ENCODE data around the gene GVQW3.
"Not testable (repeated sequence)": the region's sequence is repeated elsewhere in the genome, so short reads cannot be mapped to it uniquely, and the experiment has no call there.

The GVQW3 gene

DNA sequence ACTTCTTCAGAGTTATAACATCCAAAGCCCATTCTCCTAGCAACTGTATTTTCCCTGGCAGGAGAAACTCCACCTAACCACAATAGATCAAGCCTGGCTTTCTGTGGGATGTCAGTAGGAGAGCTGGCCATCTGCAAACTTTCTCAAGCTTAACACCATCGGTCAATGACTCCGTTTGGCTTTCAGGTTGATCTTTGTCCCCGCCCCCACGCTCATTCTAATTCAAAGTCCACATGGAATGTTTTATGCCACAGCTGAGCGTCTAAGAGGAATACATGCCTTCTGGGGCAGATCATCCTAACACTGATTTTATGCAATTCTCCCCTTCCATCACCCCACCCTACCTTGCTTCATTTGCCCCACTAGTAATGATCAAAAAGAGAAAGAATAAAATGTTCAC is 4.8 kb downstream of the GVQW3 start:
- no peak for DNase-seq (ENCODE audit: extremely low read depth in 1 of 2, low read depth in 1 of 2)

- DNase-seq (ENCODE audit: extremely low read depth in 1 of 2, low read depth in 1 of 2), result no peak
Measured at GRCh38 chr11:76388408-76388807, 7.3 kb downstream of the GVQW3 start.

- DNase-seq (ENCODE audit: extremely low read depth in 1 of 2, low read depth in 1 of 2), result no peak
Measured at GRCh38 chr11:76391021-76391420, 9.9 kb downstream of the GVQW3 start.

DNA sequence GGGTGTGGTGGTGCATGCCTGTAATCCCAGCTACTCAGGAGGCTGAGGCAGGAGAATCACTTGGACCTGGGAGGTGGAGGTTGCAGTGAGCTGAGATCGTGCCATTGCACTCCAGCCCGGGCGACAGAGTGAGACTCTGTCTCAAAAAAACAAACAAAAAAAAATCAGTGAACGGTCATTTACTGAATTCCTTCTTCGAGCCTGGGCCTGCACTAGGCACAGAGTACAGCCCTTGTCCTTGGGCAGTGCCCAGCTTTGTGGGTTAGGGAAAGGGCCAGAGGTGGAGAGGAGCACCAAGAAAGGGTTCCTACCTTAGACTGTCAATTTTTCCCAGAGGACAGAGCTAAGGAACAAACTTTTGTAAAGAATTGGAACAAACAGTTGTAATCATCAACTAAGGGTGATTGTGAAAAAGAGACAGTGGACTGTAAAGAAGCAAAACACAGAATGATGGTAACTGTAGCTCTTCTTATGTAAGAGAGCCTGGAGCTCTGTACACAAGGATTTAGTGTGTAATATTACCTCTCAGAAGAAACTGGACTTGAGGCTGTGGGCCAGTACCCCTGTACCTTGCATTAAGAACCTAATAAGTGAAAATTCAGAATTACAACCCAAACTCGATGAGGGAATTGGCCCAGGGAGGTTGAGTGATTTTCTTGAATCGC is 10.8 kb downstream of the GVQW3 start:
- no peak for DNase-seq (ENCODE audit: extremely low read depth in 1 of 2, low read depth in 1 of 2)

DNA sequence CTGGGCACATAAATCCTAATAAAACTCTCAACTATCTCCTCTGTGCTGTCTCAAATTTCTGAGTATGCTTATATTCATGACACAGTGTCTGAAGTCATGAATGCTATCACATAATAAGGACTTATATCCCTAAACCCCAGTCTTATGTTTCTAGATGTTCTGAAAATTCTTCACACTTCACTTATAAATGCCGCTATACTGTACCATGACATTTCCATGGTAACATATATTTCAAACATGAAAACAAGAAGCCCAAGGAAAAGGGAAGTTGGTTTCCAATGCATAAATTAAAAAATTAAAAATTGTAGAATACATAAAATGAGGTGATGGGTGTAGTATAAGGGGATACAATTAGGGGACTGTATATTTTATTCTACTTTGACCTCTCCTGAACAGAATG is 11.7 kb downstream of the GVQW3 start:
- no peak for DNase-seq (ENCODE audit: extremely low read depth in 1 of 2, low read depth in 1 of 2)

- no peak for DNase-seq (ENCODE audit: extremely low read depth in 1 of 2, low read depth in 1 of 2)
Measured at GRCh38 chr11:76394411-76394810, 13.3 kb downstream of the GVQW3 start.

- no peak for DNase-seq (ENCODE audit: extremely low read depth in 1 of 2, low read depth in 1 of 2)
Measured at GRCh38 chr11:76395296-76395695, 14.2 kb downstream of the GVQW3 start.

DNA sequence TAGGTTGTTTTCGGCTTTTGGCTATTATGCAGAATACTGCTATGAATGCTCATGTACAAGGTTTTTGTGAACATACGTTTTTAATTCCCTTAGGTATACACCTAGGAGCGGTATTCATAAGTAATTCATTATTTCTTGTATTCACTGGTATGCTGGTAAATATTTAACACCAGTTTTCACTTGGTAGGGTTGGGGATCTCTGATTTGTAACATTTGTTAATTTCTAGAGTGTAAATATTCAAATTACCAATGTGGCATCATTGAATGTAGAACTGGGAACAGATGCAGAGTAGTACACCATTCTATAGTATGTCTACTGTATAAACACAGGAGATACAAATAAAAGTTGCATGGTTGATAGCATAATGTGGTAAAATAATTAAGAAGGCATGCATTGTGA is 16.3 kb downstream of the GVQW3 start:
- no peak for DNase-seq (ENCODE audit: extremely low read depth in 1 of 2, low read depth in 1 of 2)

DNA sequence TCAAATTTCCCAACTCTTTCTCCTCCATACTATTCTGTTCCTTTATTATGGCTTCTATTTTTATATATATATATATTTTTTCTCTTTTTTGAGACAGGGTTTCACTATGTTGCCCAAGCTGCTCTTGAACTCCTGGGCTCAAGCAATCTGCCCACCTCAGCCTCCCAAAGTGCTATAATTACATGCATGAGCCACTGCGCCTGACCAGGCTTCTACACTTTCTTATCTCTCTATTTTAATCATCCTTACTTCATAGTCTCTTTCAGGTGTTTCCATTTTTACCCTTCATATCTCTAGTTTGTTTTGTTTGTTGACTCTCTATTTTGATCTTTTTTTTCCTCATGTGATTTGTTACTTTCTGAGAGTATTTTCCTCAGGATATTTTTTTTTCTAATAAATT is 19.8 kb downstream of the GVQW3 start:
- no peak for DNase-seq (ENCODE audit: extremely low read depth in 1 of 2, low read depth in 1 of 2)

GRCh38 chr11:76401484-76401883 is 20.4 kb downstream of the GVQW3 start:
- DNase-seq (ENCODE audit: extremely low read depth in 1 of 2, low read depth in 1 of 2), result not testable (repeated sequence)

DNA sequence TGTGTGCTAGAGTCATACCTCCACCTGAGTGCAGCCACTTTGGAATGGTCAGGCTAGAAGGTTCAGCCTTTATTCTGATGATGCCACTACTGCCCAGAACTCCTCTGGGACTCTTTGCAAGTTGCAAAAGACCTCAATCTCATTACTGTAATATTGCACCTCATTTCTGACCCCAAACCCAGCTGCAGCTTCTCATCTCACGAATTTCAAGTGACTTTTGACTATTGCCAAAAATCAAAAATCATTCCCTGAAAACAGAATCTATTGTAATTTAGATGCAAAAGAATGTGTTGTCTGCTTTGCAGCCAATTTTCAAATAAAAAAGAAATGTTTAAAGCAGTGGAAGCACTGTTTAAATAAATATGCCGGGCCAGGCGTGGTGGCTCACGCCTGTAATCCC is 25.2 kb downstream of the GVQW3 start:
- no peak for DNase-seq (ENCODE audit: extremely low read depth in 1 of 2, low read depth in 1 of 2)

GRCh38 chr11:76408171-76408965 is 27.2 kb downstream of the GVQW3 start:
- DNase-seq (ENCODE audit: extremely low read depth in 1 of 2, low read depth in 1 of 2), result no peak

- DNase-seq (ENCODE audit: extremely low read depth in 1 of 2, low read depth in 1 of 2), result no peak
Measured at GRCh38 chr11:76410851-76411357, 29.8 kb downstream of the GVQW3 start.

DNA sequence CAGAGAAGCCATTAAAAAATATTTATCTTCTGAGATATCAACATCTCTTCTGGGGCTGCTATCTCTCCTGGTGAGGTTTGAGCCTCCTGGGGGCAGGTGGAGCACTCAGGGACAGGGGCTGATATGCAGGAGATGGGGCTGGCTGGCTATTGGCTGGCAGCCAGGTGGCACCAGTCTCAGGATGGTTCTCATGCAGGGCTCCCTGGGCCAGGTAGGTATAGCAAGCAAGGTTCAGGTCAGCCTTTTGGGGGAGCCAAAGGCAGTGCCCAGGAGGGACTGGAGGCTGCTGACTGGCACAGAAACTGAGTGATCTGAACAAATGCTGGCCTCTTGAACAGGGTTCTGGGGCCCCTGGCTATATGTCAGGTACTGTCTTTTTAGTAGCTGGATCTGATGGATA is 34.0 kb downstream of the GVQW3 start:
- no peak for DNase-seq (ENCODE audit: extremely low read depth in 1 of 2, low read depth in 1 of 2)

DNA sequence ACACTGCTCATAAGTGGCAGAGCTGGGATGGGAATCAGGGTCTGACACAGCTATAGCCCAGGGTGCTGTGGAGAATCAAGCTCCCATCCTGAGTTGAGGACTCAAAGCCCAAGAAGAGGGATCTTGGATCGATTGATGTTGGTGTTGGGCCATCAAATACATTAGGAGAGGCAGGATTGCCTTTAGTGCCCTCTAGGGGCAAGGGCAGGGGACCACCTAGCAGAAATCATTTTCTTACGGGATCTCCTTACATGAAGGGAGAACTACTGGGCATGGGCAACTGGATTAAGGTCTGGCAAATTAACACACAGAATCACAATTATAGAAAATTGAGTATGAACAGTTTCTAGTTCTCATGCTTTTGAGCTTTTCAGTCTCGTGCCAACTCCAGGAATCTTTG is 38.8 kb downstream of the GVQW3 start:
- no peak for DNase-seq (ENCODE audit: extremely low read depth in 1 of 2, low read depth in 1 of 2)

GRCh38 chr11:76424379-76424778 is 43.3 kb downstream of the GVQW3 start:
- DNase-seq (ENCODE audit: extremely low read depth in 1 of 2, low read depth in 1 of 2), result no peak

GRCh38 chr11:76424891-76425290 is 43.8 kb downstream of the GVQW3 start:
- DNase-seq (ENCODE audit: extremely low read depth in 1 of 2, low read depth in 1 of 2), result no peak

- DNase-seq (ENCODE audit: extremely low read depth in 1 of 2, low read depth in 1 of 2), result no peak
Measured at GRCh38 chr11:76426660-76427059, 45.5 kb downstream of the GVQW3 start.

GRCh38 chr11:76436020-76436419 is 54.9 kb downstream of the GVQW3 start:
- DNase-seq (ENCODE audit: extremely low read depth in 1 of 2, low read depth in 1 of 2), result no peak

DNA sequence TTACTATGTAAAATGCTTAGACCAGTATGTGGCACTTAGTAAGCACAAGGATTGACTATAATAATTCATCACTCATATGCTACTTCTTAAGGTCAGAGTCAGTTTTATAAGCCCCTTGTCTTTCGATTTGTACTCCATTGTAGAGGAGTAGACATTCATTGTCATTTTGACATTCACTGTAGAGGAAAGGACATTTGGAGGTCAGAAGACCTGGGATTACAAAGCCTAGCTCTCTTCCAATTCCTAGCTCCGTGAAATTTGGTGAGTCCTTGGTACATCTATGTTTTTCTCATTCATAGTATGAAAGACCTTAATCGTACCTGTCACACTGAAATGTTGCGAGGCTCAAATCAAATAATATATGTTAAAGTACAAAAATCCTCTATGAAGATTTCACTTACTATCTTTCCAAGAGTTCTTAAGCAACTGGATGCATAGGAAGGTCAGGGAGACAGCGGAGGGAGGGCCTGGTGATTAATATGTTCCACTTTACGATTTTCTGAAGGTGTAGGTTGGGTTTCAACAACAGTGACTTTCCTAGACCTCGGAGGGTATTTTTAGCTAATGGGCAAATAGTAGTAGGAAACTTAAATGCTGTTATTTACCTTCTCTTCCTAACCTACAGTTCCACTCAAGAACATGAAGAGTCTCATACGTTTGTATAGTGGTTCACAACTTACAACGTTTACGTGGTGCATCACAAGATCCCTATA is 62.3 kb downstream of the GVQW3 start:
- no peak for DNase-seq (ENCODE audit: extremely low read depth in 1 of 2, low read depth in 1 of 2)

DNA sequence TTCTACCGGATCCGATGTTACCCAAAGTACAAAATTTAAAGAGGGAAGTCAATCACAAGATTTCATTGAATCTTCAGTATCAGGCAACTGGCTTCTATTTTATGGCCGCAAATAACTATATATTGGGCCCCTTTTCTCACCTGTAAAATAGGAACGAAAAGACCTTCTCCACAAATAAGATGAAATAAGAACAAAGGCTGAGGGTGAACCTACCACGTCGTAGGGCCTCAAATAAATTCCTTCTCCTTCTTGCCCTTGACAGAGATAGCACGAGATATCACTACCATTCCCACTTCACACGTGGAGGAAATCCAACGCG is 62.9 kb downstream of the GVQW3 start:
- no peak for DNase-seq (ENCODE audit: extremely low read depth in 1 of 2, low read depth in 1 of 2)

Measured in stimulated activated CD8-positive, alpha-beta memory T cell treated with anti-CD3 and anti-CD28 coated beads, Interleukin-7, amount 100 ng/mL, for 48 hours (primary cell).